Endothelial cell of hepatic sinusoid (primary cell): ENCODE measurements around the gene MAML2.

Source experiments
- in situ Hi-C: cut with HindIII; loops from 2 replicates; pipeline ENCODE4 v1.10.0; 2017; ENCODE audit warnings: low sequenced_read_pairs

The MAML2 gene

GRCh38 chr11:96088914-96089313, 254.1 kb downstream of the MAML2 start:
- in situ Hi-C loops = no loop called here

DNA sequence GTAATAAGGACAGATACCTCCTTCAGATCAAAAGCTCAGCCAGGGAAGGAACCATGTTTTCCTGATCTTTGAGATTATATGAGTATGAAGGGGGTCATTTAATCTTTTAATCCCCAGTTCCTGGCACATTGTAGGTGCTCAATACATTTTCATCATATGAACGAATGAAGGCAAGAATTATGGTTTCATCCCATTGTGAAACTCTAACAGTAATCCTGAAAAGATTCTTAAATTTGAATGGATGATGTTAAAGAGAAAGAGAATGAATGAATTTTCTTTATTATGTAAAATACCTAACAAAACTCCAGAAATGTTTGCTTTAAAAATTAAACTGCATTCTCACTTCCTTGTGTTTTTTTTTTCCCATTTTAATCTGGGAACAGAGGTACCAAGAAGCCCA, 256.9 kb downstream of the MAML2 start:
- in situ Hi-C loops = no loop called here

GRCh38 chr11:96085319-96085930, 257.6 kb downstream of the MAML2 start:
- in situ Hi-C loops = no loop called here

- in situ Hi-C loops = no loop called here
Observed at GRCh38 chr11:96084610-96085318, 258.2 kb downstream of the MAML2 start.

GRCh38 chr11:96082936-96083335, 260.1 kb downstream of the MAML2 start:
- in situ Hi-C loops = no loop called here

DNA sequence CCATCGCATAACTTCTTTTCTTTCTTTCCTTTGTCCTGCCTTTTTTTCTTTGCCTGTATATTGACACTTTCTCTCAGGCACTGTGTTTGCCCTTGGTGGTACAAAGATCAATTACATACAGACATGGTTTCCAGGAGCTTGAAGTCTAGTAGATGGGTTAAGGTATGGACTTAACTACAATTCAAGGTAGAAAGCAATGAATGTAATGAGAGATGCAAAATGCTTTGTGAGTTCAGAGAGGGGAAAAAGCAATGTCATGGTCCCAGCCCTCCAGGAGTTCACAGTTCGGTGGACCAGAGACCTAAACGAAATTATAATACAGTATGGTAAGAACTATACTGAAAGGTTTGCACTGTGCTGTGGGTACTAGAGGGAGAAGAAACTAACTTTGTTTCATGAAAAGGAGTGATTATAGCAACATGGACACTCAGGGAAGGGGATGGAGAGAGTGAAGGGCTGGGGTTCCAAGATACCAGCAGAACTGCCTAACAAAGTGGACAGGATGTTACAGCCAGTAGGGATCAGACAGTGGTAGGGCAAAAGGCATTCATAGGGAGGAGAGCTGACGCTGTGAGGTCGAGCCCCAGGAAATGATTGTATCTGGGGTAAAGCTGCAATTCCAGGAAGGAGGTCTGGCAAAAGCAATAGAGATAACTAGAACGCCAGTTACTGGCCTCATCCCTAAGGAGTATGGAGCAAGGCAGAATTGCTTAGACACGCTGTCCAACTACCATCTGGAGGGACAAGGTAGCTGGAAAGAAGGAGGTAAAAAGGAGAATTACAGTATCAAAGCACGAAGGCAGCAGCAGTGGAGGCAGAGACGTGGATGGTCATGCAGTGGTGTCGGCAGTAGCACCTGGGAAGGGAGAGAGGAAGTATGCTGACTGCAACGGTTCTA, 260.7 kb downstream of the MAML2 start:
- in situ Hi-C loops = no loop called here

- in situ Hi-C loops = no loop called here
Observed at GRCh38 chr11:96081561-96081960, 261.4 kb downstream of the MAML2 start.

- in situ Hi-C loops = no loop called here
Observed at GRCh38 chr11:96079691-96080090, 263.3 kb downstream of the MAML2 start.

- in situ Hi-C loops = no loop called here
Observed at GRCh38 chr11:96075532-96075959, 267.4 kb downstream of the MAML2 start.

GRCh38 chr11:96074551-96075310, 268.3 kb downstream of the MAML2 start:
- in situ Hi-C loops = loop anchor here (5.0 kb wide), 1 partner anchor 43 kb away; no protein-coding TSS in a partner anchor

DNA sequence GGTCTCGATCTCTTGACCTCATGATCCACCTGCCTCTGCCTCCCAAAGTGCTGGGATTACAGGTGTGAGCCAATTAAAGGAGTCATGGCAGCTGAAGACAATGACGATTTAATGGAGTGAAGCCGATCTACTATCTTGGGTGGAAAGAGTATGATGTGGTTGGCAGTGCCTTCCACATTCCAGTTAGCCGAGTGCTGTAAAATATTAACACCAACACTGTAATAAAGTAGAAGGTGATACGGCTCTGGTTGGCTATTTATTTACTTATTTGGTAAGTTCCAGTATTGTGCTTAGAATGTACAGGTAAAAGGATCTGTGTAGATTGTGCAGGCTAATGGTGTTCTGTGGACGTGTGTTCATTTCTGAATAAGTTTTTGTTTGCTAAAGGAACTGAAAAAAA, 269.5 kb downstream of the MAML2 start:
- in situ Hi-C loops = loop anchor here (5.0 kb wide), 1 partner anchor 44 kb away; no protein-coding TSS in a partner anchor

- in situ Hi-C loops = loop anchor here (5.0 kb wide), 1 partner anchor 45 kb away; no protein-coding TSS in a partner anchor
Observed at GRCh38 chr11:96072592-96072991, 270.4 kb downstream of the MAML2 start.

DNA sequence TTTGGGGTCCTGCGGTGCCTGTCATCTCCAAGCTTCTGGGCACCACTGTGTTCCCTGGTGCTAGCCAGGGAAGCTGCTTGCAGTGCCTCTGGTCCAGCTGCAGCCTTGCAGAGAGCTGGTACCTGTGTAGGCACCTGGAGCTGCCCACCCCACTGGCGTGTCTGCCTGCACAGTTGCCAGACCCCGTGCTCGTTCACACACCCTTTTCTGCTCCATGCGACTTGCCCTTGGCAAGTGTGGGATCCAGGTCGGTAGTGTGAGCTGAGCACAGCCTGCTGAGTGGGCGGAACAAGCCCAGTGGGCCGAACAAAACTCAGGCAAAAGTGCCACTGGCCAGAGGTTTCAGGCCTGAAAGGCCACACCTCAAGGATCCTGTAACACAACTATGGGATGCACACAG, 272.5 kb downstream of the MAML2 start:
- in situ Hi-C loops = loop anchor here (5.0 kb wide), 1 partner anchor 47 kb away; no protein-coding TSS in a partner anchor

DNA sequence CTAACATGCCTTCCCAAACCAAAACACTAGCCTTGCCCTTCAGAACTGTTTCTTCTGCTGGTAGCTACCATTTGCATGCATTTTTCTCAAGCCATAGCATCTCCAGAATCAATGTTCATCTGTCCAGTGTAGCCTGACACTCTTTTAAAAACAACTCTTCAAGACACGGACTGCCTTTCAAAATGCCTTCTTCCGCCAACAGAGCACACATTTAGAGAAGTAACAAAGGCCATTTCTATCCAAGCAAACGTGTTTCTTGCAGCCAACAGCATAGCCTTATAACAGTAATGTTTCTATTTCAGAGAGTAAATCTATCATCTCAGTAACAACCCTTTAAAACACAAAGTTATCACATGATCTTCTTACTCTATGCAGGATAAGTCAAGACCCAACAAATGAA, 275.8 kb downstream of the MAML2 start:
- in situ Hi-C loops = no loop called here

DNA sequence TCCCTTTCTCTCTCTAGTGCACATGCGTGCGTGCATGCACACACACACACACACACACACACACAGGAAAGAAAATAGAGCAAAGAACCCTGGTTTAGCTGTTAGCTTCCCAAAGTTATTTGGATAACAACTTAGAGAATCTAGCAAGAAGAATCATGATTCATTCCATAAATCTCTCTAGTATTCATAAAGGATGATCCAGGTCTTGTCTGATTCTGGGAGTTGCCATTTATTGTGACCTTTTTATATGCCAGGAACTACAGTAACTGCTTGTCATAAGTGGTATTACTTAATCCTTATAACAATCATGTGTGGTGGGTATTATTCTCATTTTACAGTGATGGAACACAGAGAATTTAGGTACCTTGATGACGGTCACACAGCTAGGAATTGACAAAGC, 277.6 kb downstream of the MAML2 start:
- in situ Hi-C loops = no loop called here

DNA sequence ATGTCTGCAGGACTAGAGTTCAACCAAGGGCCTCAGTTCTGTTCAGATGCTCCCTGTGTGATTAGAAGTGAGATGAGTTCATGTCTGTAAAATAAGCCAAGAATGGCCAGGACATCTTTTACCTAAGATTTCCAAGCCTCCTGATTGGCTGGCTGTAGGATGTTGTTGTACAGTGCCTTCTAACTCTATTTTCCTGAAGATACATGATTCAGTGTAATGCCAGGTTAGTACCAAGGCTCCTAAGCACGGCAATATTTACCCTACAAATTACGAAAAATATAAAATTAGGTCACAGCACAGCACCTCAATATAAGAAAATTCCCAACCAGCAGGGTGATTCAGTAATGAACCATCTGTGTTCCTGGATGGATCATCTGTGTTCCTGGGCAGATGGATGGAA, 279.1 kb downstream of the MAML2 start:
- in situ Hi-C loops = no loop called here

DNA sequence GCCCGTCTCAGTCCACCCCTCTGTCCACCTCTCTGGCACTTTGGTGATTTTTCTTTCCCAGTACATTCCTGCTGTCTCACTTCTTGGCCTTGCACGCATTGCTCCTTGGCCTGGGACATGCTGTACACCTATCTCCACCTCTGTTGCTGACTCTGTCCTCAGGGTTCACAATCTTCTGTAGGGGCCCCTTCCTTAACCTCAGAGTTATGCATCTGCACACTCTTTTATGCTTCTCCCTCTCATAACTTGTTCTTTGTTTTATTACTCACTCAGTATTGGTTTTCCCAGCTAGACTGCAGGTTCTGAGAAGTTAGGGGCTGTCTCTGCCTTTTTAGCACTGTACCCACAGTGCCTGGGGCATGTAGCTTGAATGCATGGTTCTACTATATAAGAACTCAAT, 279.9 kb downstream of the MAML2 start:
- in situ Hi-C loops = no loop called here

DNA sequence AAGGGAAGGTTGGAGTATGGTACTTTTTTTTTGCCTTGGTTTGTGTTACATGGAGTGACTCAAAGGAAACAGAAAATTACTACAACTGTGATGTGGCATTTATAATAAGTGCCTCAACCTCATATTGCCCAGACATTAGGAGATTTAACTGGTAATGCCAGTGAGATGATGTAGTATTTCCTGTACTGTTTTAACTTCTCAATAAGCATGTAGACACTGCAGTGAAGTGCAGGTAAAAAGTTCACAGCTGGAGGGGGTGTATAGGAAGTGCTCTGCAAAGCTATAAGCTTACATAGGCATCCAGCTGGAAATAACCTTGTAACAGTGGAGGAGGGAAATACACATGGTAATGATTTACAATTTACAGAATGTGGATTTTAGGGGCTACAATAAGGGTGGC, 280.9 kb downstream of the MAML2 start:
- in situ Hi-C loops = no loop called here

GRCh38 chr11:96061730-96062129, 281.3 kb downstream of the MAML2 start:
- in situ Hi-C loops = no loop called here

GRCh38 chr11:96061069-96061468, 281.9 kb downstream of the MAML2 start:
- in situ Hi-C loops = no loop called here

GRCh38 chr11:96057502-96057901, 285.5 kb downstream of the MAML2 start:
- in situ Hi-C loops = no loop called here
